Ishikawa (cell line): ENCODE data around the gene CDR2.

ENCODE experiments used
- EGR1 ChIP-seq: IDR thresholded peaks from 2 replicates; pipeline ENCODE4 v1.6.1; 2012
- EP300 ChIP-seq: IDR thresholded peaks from 2 replicates; pipeline ENCODE4 v1.6.1; 2012; ENCODE audit warnings: borderline replicate concordance
- FOXM1 ChIP-seq: IDR thresholded peaks from 2 replicates; pipeline ENCODE4 v1.6.1; 2012; ENCODE audit warnings: low read depth, borderline replicate concordance
- NFIC ChIP-seq: IDR thresholded peaks from 2 replicates; pipeline ENCODE4 v1.6.1; 2012
- REST ChIP-seq: IDR thresholded peaks from 2 replicates; pipeline ENCODE4 v1.6.1; 2012; ENCODE audit warnings: low read depth, mild to moderate bottlenecking
- TAF1 ChIP-seq: IDR thresholded peaks from 2 replicates; pipeline ENCODE4 v1.6.1; 2012; ENCODE audit warnings: low read depth, mild to moderate bottlenecking
- TCF12 ChIP-seq: IDR thresholded peaks from 2 replicates; pipeline ENCODE4 v1.6.1; 2012; ENCODE audit warnings: low read depth
- TEAD4 ChIP-seq: IDR thresholded peaks from 2 replicates; pipeline ENCODE4 v1.6.1; 2012
- YY1 ChIP-seq: IDR thresholded peaks from 2 replicates; pipeline ENCODE4 v1.6.1; 2012; ENCODE audit warnings: low read depth

- no peak for TF ChIP-seq YY1
- no peak for TF ChIP-seq TAF1
- no peak for TF ChIP-seq EGR1
- no peak for TF ChIP-seq FOXM1
- no peak for TF ChIP-seq REST
- no peak for TF ChIP-seq EP300
- no peak for TF ChIP-seq TCF12
- TF ChIP-seq NFIC: no peak
- no peak for TF ChIP-seq TEAD4
Measured at GRCh38 chr16:22306788-22307187, 67.6 kb downstream of the CDR2 start.
